Measurements from ENCODE around the gene MCF2L2. TPM values are rescaled to one million over a fixed set of nuclear protein-coding genes. Genes with fewer than 3 reads are reported as not detected.
"Not testable (repeated sequence)": the region's sequence is repeated elsewhere in the genome, so short reads cannot be mapped to it uniquely, and the experiment has no call there.

Gene MCF2L2
- total RNA-seq, 2 donors from 2014 or later, result 0.25 to 1.4 TPM

DNA sequence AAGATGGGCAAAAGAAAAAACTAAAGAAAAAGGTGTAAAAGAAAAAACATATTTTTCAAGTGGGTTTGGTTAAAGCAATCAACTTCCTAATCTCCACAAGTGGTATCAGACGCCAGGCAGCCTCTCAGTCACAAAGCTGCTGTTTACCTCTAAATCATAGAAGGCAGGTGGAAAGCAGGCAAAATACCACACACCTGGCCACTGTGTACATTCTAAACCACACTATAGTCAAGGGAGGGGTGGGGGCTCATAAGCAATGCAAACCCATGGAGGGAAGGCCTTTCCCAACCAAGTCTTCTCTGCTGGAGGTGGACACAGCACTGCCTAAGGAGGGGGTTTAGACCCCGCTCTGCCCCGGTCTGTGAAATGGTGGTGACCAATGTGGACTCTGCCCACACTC is 50.4 kb downstream of the MCF2L2 start:
- peak; percentile 36 for DNase-seq
- H3K4me3 ChIP-seq, result no peak overlapping the region
- no peak overlapping the region for H3K27ac ChIP-seq
- intact Hi-C loops (cut with DNase I), result no loop called here
- H3K9ac ChIP-seq (ENCODE audit: low read depth in 2 of 2, low read length in 2 of 2), result no peak overlapping the region
- H3K9me3 ChIP-seq, result no peaks in the 10 kb centered on the region
- H3K27me3 ChIP-seq, result no peaks in the 10 kb centered on the region
- no peaks in the 10 kb centered on the region for H3K4me1 ChIP-seq
- no peak for TF ChIP-seq CTCF (IDR thresholded peaks at IDR 0.05)
- H3K36me3 ChIP-seq, result no peaks in the 10 kb centered on the region

- H3K9ac ChIP-seq (ENCODE audit: low read depth in 2 of 2, low read length in 2 of 2), result no peak overlapping the region
- H3K4me3 ChIP-seq, result no peak overlapping the region
- intact Hi-C loops (cut with DNase I), result no loop called here
- DNase-seq, result no peak
- H3K9me3 ChIP-seq, result no peaks in the 10 kb centered on the region
- no peaks in the 10 kb centered on the region for H3K27me3 ChIP-seq
- TF ChIP-seq CTCF (IDR thresholded peaks at IDR 0.05), result no peak
- H3K27ac ChIP-seq, result no peak overlapping the region
- H3K4me1 ChIP-seq, result no peaks in the 10 kb centered on the region
- H3K36me3 ChIP-seq, result no peaks in the 10 kb centered on the region
Measured at GRCh38 chr3:183377307-183377959, 51.0 kb downstream of the MCF2L2 start.

- Histone ChIP-seq H3K4me1 (no peaks in the 10 kb centered on the region), H3K36me3 (no peaks in the 10 kb centered on the region), H3K27ac (no peak overlapping the region), H3K9ac (ENCODE audit: low read depth in 2 of 2, low read length in 2 of 2) (no peak overlapping the region), H3K9me3 (no peaks in the 10 kb centered on the region), H3K27me3 (no peaks in the 10 kb centered on the region), H3K4me3 (no peak overlapping the region)
- TF ChIP-seq CTCF (IDR thresholded peaks at IDR 0.05), result no peak
- intact Hi-C loops (cut with DNase I), result no loop called here
- no peak for DNase-seq
Measured at GRCh38 chr3:183375787-183376186, 52.6 kb downstream of the MCF2L2 start.

DNA sequence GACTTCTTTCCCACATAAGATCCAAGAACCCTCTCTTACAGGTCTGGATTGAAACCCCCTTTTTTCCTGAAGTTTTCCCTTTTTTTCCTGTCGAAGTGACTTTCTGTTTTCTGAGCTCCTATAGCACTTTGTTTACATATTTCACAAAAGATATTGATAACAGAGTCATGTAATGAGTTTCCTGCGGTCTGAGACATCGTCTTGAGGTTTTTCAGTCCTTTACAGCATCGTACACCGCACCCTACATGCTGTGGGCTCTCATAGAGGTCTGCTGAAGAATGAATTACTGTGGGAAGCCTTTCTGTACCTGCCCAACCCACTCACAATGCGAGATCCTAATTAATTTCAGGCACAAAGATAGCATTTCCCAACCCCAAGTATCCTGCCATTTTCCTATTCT is 53.1 kb downstream of the MCF2L2 start:
- DNase-seq, result no peak
- no peaks in the 10 kb centered on the region for H3K9me3 ChIP-seq
- no peak overlapping the region for H3K4me3 ChIP-seq
- no peak overlapping the region for H3K9ac ChIP-seq (ENCODE audit: low read depth in 2 of 2, low read length in 2 of 2)
- TF ChIP-seq CTCF (IDR thresholded peaks at IDR 0.05), result no peak
- no peaks in the 10 kb centered on the region for H3K27me3 ChIP-seq
- no peaks in the 10 kb centered on the region for H3K4me1 ChIP-seq
- H3K27ac ChIP-seq, result no peak overlapping the region
- intact Hi-C loops (cut with DNase I), result no loop called here
- H3K36me3 ChIP-seq, result no peaks in the 10 kb centered on the region

DNA sequence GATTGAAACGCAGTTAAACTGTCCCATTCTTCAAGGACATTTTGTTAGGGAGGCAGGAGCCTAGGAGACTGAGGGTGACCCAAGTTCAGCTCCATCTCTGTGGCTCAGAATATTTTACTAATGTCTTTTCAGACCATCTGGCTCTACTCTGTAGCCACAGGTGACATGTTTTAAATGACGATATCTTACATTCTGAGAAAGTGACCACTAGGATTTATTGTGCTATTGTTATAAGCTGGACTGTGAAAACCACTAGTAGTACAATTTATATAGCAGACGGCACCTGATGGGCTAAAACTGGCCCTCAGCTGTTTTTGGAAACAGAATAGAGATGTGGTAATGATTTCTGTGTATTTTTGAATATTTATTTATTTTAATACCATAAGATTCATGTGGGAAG is 55.5 kb downstream of the MCF2L2 start:
- Histone ChIP-seq H3K27ac (no peak overlapping the region), H3K9ac (ENCODE audit: low read depth in 2 of 2, low read length in 2 of 2) (no peak overlapping the region), H3K27me3 (no peaks in the 10 kb centered on the region), H3K4me3 (no peak overlapping the region), H3K36me3 (no peaks in the 10 kb centered on the region), H3K9me3 (no peaks in the 10 kb centered on the region), H3K4me1 (no peaks in the 10 kb centered on the region)
- TF ChIP-seq CTCF (IDR thresholded peaks at IDR 0.05), result no peak
- no peak for DNase-seq
- intact Hi-C loops (cut with DNase I), result no loop called here

- H3K9me3 ChIP-seq; H3K9ac ChIP-seq (ENCODE audit: low read depth in 2 of 2, low read length in 2 of 2); H3K27ac ChIP-seq; H3K4me3 ChIP-seq; H3K36me3 ChIP-seq; DNase-seq; H3K27me3 ChIP-seq; H3K4me1 ChIP-seq; intact Hi-C loops (cut with DNase I): not testable (repeated sequence)
Measured at GRCh38 chr3:183371600-183371968, 56.8 kb downstream of the MCF2L2 start.
